Activated CD8-positive, alpha-beta T cell treated with anti-CD3 and anti-CD28 coated beads for 36 hours (primary cell): ENCODE results near the gene INTS2. TPM values are rescaled to one million over a fixed set of nuclear protein-coding genes. Genes with fewer than 3 reads are reported as not detected.
A peak's percentile ranks its signal among the peaks of the same experiment; 100 is the strongest.
"Not testable (repeated sequence)": the region's sequence is repeated elsewhere in the genome, so short reads cannot be mapped to it uniquely, and the experiment has no call there.

Source experiments
- ATAC-seq: fragments of 200-7000 bp; cut with Tn5 transposase; one replicate; pipeline ENCODE4 v1.10.0; 2021; ENCODE audit warnings: mild to moderate bottlenecking, moderate library complexity
- CTCF ChIA-PET: fragments of 350-600 bp; sonication (Branson Sonifier 250); formaldehyde crosslinking; loops from one replicate; lab custom pipeline; 2021; ENCODE audit warnings: antibody characterized with exemption; lab: Charles Lee
- POLR2A ChIA-PET: fragments of 350-600 bp; sonication (Branson Sonifier 250); formaldehyde crosslinking; loops from one replicate; lab custom pipeline; 2021; ENCODE audit warnings: antibody characterized with exemption; lab: Charles Lee
- DNase-seq: peaks from one replicate; pipeline ENCODE4 v3.0.0-alpha.2; 2020
- H3K27ac Mint-ChIP-seq: one replicate; pipeline ENCODE4 v1.8.0; 2021; ENCODE audit warnings: mild to moderate bottlenecking, mixed read lengths
- H3K27me3 Mint-ChIP-seq: one replicate; pipeline ENCODE4 v1.8.0; 2021; ENCODE audit warnings: mixed read lengths
- H3K36me3 Mint-ChIP-seq: one replicate; pipeline ENCODE4 v1.8.0; 2021; ENCODE audit warnings: low read depth, mixed read lengths
- H3K4me1 Mint-ChIP-seq: one replicate; pipeline ENCODE4 v1.8.0; 2021; ENCODE audit warnings: low read depth, mixed read lengths
- H3K4me3 Mint-ChIP-seq: one replicate; pipeline ENCODE4 v1.8.0; 2021; ENCODE audit warnings: mild to moderate bottlenecking, moderate library complexity, mixed read lengths
- H3K9me3 Mint-ChIP-seq: one replicate; pipeline ENCODE4 v1.8.0; 2021; ENCODE audit warnings: mixed read lengths
- CTCF ChIP-seq: fragments of 200-600 bp; IDR thresholded peaks from one replicate; pipeline ENCODE4 v1.8.0; 2022; ENCODE audit warnings: antibody characterized with exemption, mild to moderate bottlenecking
- intact Hi-C: fragments of 100-400 bp; cut with micrococcal nuclease; formaldehyde crosslinking; loops from one replicate; pipeline ENCODE4 v1.10.0; 2022
- total RNA-seq, 2 experiments: library from RNA; stranded (reverse); gene quantifications; one replicate each; pipeline ENCODE4 v1.2.3, GENCODE V29; 2021

Gene INTS2
- total RNA-seq, 2 experiments from 2014 or later, result 30.7 to 33.5 TPM

- ATAC-seq, result no peak
- peak overlapping the region; percentile 87 for H3K4me3 Mint-ChIP-seq
These were observed 965 bp downstream of the INTS2 start for GRCh38 chr17:61926826-61927207.

DNA sequence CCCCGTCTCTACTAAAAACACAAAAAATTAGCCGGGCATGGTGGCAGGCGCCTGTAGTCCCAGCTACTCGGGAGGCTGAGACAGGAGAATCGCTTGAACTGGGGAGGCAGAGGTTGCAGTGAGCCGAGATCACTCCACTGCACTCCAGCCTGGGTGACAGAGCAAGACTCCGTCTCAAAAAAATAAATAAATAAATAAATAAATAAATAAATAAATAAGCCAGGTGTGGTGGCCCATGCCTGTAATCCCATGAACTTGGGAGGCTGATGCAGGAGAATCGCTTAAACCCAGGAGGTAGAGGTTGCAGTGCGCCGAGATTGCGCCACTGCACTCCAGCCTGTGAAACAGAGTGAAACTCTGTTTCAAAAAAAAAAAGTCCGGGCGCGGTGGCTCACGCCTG, 12.6 kb downstream of the INTS2 start:
- DNase-seq, H3K27ac Mint-ChIP-seq, H3K4me1 Mint-ChIP-seq, intact Hi-C loops, H3K4me3 Mint-ChIP-seq, H3K9me3 Mint-ChIP-seq, H3K27me3 Mint-ChIP-seq, CTCF ChIA-PET, POLR2A ChIA-PET, ATAC-seq: not testable (repeated sequence)
- peaks cover 46% of the 10 kb centered on the region for H3K36me3 Mint-ChIP-seq

More at GRCh38 chr17:61926826-61927207, 965 bp downstream of the INTS2 start:
- no peak for TF ChIP-seq CTCF
- Mint-ChIP-seq H3K36me3 (peaks cover 18% of the 10 kb centered on the region), H3K27me3 (no peaks in the 10 kb centered on the region), H3K4me1 (peaks cover 20% of the 10 kb centered on the region), H3K9me3 (no peaks in the 10 kb centered on the region), H3K27ac (peak overlapping the region; percentile 90)
- DNase-seq, result no peak
- ChIA-PET POLR2A (interaction anchor here (0.6 to 0.9 kb wide), 2 partner anchors 38 to 60 kb away, joined by 3 to 4 read pairs; no protein-coding TSS in a partner anchor), CTCF (interaction anchor here (0.8 kb wide), 1 partner anchor 784 kb away, joined by 3 read pairs; no protein-coding TSS in a partner anchor)
- intact Hi-C loops, result no loop called here

GRCh38 chr17:61908292-61909037, 19.3 kb downstream of the INTS2 start:
- H3K4me1 Mint-ChIP-seq, result no peaks in the 10 kb centered on the region
- no peak overlapping the region for H3K27ac Mint-ChIP-seq
- CTCF ChIA-PET, result no interaction called here
- ATAC-seq (no peak), DNase-seq (no peak)
- H3K9me3 Mint-ChIP-seq, result no peaks in the 10 kb centered on the region
- H3K27me3 Mint-ChIP-seq, result no peaks in the 10 kb centered on the region
- TF ChIP-seq CTCF, result no peak
- H3K36me3 Mint-ChIP-seq, result peaks cover 35% of the 10 kb centered on the region
- no peak overlapping the region for H3K4me3 Mint-ChIP-seq
- POLR2A ChIA-PET, result no interaction called here
- intact Hi-C loops, result no loop called here

DNA sequence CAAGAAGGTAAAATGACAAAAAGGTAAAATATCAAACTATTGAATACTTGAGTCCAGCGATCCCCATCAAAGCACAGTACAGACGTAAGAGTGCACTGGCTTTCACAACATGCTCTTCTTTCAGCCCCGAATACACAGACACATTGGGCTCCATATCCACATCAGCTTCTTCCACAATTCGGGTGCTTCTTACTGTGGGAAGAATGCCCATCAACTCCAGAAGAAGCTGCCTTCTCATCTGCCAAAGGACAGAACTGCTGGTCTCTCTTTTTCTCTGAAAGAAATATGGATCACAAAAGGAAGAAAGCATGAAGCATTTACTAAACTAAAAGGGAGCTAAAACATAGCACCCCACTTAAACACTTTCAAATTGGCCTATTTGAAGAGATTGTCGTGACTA, 20.4 kb downstream of the INTS2 start:
- no peak for DNase-seq
- Mint-ChIP-seq H3K9me3 (no peaks in the 10 kb centered on the region), H3K4me3 (no peak overlapping the region), H3K27ac (no peak overlapping the region), H3K36me3 (peaks cover 36% of the 10 kb centered on the region), H3K27me3 (no peaks in the 10 kb centered on the region), H3K4me1 (no peaks in the 10 kb centered on the region)
- ATAC-seq, result no peak
- CTCF ChIA-PET, result no interaction called here
- TF ChIP-seq CTCF, result no peak
- POLR2A ChIA-PET, result no interaction called here
- intact Hi-C loops, result no loop called here

- peak; percentile 58 for DNase-seq
- H3K9me3 Mint-ChIP-seq, result no peaks in the 10 kb centered on the region
- H3K4me3 Mint-ChIP-seq, result peak overlapping the region; percentile 37
- intact Hi-C loops, result no loop called here
- H3K27me3 Mint-ChIP-seq, result no peaks in the 10 kb centered on the region
- no peak for TF ChIP-seq CTCF
- peaks cover 31% of the 10 kb centered on the region for H3K36me3 Mint-ChIP-seq
- no peaks in the 10 kb centered on the region for H3K4me1 Mint-ChIP-seq
- POLR2A ChIA-PET, result interaction anchor here (0.6 to 1.1 kb wide), 2 partner anchors 76 to 171 kb away, joined by 3 read pairs; no protein-coding TSS in a partner anchor
- peak; percentile 75 for ATAC-seq
- CTCF ChIA-PET, result interaction anchor here (1.2 to 2.4 kb wide), 3 partner anchors 29 to 205 kb away, joined by 3 to 7 read pairs (median 4); partner anchors contain the start of gene MED13
- H3K27ac Mint-ChIP-seq, result peak overlapping the region; percentile 78
These were observed 23.6 kb downstream of the INTS2 start for GRCh38 chr17:61904094-61904710.
